HEK293 (cell line): Measurements from ENCODE around the gene CDKN3.

Experiments used
- ZBTB1 ChIP-seq: fragments of 450-650 bp; formaldehyde crosslinking; IDR thresholded peaks from 2 replicates; pipeline ENCODE4 v1.5.1; 2016; ENCODE audit warnings: missing biosample characterization, missing genetic modification characterization
- ZNF140 ChIP-seq: fragments of 450-650 bp; formaldehyde crosslinking; IDR thresholded peaks from 2 replicates; pipeline ENCODE4 v1.5.1; 2016; ENCODE audit warnings: missing biosample characterization, missing genetic modification characterization
- ZNF184 ChIP-seq: fragments of 450-650 bp; IDR thresholded peaks from 2 replicates; pipeline ENCODE4 v1.5.1; 2018; ENCODE audit warnings: missing biosample characterization, mild to moderate bottlenecking, missing genetic modification characterization
- ZNF610 ChIP-seq: fragments of 450-650 bp; formaldehyde crosslinking; IDR thresholded peaks from 2 replicates; pipeline ENCODE4 v1.5.1; 2016; ENCODE audit warnings: missing biosample characterization, missing genetic modification characterization, borderline replicate concordance
- TF ChIP-seq, protein P1 (sequence below): fragments of 450-650 bp; formaldehyde crosslinking; IDR thresholded peaks from 2 replicates; pipeline ENCODE4 v1.5.1; 2016; ENCODE audit warnings: missing biosample characterization, missing genetic modification characterization
- TF ChIP-seq, protein P2 (sequence below): fragments of 450-650 bp; formaldehyde crosslinking; IDR thresholded peaks from 2 replicates; pipeline ENCODE4 v1.5.1; 2016; ENCODE audit warnings: missing biosample characterization, missing genetic modification characterization
- TF ChIP-seq, protein P3 (sequence below): fragments of 450-650 bp; formaldehyde crosslinking; IDR thresholded peaks from 2 replicates; pipeline ENCODE4 v1.5.1; 2016; ENCODE audit warnings: missing biosample characterization, missing genetic modification characterization, low read depth
- TF ChIP-seq, protein P4 (sequence below): fragments of 450-650 bp; formaldehyde crosslinking; IDR thresholded peaks from 2 replicates; pipeline ENCODE4 v1.5.1; 2016; ENCODE audit warnings: missing biosample characterization, missing genetic modification characterization

DNA sequence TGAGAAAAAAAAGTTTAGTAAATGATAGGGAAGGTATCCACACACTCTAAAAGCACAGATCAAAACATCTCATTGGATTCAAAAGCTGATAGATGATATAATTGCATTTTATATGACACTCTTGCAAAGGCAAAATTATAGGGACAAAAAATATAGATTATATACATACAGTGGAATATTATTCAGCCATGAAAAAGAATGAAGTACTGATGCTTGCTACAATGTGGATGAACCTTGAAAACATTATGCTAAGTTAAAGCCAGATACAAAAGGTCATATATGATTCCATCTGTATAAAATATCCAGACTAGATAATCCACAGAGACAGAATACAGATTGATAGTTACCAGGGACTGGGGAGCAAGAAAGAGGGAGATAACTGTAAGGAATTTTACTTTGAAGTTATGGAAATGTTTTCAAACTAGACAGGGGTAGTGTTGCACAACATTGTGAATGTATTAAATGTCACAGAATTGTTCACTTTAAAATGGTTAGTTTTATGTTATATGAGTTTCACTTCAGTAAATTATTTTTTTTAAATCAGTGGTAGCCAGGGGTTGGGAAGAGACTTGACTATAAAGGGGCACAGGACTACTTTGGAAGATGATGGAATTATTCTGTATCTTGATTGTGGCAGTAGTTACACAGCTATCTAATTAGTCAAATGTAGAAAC, 41.7 kb upstream of the CDKN3 start:
- TF ChIP-seq, protein P1, sequence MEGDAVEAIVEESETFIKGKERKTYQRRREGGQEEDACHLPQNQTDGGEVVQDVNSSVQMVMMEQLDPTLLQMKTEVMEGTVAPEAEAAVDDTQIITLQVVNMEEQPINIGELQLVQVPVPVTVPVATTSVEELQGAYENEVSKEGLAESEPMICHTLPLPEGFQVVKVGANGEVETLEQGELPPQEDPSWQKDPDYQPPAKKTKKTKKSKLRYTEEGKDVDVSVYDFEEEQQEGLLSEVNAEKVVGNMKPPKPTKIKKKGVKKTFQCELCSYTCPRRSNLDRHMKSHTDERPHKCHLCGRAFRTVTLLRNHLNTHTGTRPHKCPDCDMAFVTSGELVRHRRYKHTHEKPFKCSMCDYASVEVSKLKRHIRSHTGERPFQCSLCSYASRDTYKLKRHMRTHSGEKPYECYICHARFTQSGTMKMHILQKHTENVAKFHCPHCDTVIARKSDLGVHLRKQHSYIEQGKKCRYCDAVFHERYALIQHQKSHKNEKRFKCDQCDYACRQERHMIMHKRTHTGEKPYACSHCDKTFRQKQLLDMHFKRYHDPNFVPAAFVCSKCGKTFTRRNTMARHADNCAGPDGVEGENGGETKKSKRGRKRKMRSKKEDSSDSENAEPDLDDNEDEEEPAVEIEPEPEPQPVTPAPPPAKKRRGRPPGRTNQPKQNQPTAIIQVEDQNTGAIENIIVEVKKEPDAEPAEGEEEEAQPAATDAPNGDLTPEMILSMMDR (tag by site-specific recombination), result no peak
- TF ChIP-seq ZBTB1 (tag by site-specific recombination), result no peak
- no peak for TF ChIP-seq ZNF610 (tag by site-specific recombination)
- TF ChIP-seq ZNF140 (tag by site-specific recombination), result no peak
- TF ChIP-seq, protein P2, sequence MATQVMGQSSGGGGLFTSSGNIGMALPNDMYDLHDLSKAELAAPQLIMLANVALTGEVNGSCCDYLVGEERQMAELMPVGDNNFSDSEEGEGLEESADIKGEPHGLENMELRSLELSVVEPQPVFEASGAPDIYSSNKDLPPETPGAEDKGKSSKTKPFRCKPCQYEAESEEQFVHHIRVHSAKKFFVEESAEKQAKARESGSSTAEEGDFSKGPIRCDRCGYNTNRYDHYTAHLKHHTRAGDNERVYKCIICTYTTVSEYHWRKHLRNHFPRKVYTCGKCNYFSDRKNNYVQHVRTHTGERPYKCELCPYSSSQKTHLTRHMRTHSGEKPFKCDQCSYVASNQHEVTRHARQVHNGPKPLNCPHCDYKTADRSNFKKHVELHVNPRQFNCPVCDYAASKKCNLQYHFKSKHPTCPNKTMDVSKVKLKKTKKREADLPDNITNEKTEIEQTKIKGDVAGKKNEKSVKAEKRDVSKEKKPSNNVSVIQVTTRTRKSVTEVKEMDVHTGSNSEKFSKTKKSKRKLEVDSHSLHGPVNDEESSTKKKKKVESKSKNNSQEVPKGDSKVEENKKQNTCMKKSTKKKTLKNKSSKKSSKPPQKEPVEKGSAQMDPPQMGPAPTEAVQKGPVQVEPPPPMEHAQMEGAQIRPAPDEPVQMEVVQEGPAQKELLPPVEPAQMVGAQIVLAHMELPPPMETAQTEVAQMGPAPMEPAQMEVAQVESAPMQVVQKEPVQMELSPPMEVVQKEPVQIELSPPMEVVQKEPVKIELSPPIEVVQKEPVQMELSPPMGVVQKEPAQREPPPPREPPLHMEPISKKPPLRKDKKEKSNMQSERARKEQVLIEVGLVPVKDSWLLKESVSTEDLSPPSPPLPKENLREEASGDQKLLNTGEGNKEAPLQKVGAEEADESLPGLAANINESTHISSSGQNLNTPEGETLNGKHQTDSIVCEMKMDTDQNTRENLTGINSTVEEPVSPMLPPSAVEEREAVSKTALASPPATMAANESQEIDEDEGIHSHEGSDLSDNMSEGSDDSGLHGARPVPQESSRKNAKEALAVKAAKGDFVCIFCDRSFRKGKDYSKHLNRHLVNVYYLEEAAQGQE, result no peak
- TF ChIP-seq ZNF184 (tag by site-specific recombination), result no peak
- TF ChIP-seq, protein P3, sequence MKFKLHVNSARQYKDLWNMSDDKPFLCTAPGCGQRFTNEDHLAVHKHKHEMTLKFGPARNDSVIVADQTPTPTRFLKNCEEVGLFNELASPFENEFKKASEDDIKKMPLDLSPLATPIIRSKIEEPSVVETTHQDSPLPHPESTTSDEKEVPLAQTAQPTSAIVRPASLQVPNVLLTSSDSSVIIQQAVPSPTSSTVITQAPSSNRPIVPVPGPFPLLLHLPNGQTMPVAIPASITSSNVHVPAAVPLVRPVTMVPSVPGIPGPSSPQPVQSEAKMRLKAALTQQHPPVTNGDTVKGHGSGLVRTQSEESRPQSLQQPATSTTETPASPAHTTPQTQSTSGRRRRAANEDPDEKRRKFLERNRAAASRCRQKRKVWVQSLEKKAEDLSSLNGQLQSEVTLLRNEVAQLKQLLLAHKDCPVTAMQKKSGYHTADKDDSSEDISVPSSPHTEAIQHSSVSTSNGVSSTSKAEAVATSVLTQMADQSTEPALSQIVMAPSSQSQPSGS, result no peak
- TF ChIP-seq, protein P4, sequence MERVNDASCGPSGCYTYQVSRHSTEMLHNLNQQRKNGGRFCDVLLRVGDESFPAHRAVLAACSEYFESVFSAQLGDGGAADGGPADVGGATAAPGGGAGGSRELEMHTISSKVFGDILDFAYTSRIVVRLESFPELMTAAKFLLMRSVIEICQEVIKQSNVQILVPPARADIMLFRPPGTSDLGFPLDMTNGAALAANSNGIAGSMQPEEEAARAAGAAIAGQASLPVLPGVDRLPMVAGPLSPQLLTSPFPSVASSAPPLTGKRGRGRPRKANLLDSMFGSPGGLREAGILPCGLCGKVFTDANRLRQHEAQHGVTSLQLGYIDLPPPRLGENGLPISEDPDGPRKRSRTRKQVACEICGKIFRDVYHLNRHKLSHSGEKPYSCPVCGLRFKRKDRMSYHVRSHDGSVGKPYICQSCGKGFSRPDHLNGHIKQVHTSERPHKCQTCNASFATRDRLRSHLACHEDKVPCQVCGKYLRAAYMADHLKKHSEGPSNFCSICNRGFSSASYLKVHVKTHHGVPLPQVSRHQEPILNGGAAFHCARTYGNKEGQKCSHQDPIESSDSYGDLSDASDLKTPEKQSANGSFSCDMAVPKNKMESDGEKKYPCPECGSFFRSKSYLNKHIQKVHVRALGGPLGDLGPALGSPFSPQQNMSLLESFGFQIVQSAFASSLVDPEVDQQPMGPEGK (tag by site-specific recombination), result no peak
